ENCODE data around the gene MMP24. TPM values are rescaled to one million over a fixed set of nuclear protein-coding genes. Genes with fewer than 3 reads are reported as not detected.
"Not testable (repeated sequence)": the region's sequence is repeated elsewhere in the genome, so short reads cannot be mapped to it uniquely, and the experiment has no call there.

MMP24 gene
- total RNA-seq, 1 experiment from 2014 or later: not detected

GRCh38 chr20:35191419-35192117 is 34.9 kb upstream of the MMP24 start:
- Mint-ChIP-seq H3K27me3 (ENCODE audit: insufficient read depth, unreplicated experiment) (no peaks in the 10 kb centered on the region), H3K27ac (ENCODE audit: low read depth, unreplicated experiment) (no peak overlapping the region), H3K4me1 (ENCODE audit: insufficient read depth, unreplicated experiment) (no peaks in the 10 kb centered on the region), H3K36me3 (ENCODE audit: insufficient read depth, unreplicated experiment) (no peaks in the 10 kb centered on the region), H3K9me3 (ENCODE audit: unreplicated experiment) (peaks cover 15% of the 10 kb centered on the region), H3K4me3 (ENCODE audit: unreplicated experiment) (no peak overlapping the region)
- BruUV-seq (replicated peaks): no TSS peak
- ChIA-PET CTCF (interaction anchor here (0.7 to 1.0 kb wide), 2 partner anchors 17 to 247 kb away, joined by 4 read pairs; partner anchors contain the start of gene GDF5), POLR2A (interaction anchor here (0.7 kb wide), 1 partner anchor 1231 kb away, joined by 3 read pairs; no protein-coding TSS in a partner anchor)
- no peak for DNase-seq (ENCODE audit: unreplicated experiment)
- intact Hi-C loops (cut with micrococcal nuclease): no loop called here
- TF ChIP-seq, protein P1, sequence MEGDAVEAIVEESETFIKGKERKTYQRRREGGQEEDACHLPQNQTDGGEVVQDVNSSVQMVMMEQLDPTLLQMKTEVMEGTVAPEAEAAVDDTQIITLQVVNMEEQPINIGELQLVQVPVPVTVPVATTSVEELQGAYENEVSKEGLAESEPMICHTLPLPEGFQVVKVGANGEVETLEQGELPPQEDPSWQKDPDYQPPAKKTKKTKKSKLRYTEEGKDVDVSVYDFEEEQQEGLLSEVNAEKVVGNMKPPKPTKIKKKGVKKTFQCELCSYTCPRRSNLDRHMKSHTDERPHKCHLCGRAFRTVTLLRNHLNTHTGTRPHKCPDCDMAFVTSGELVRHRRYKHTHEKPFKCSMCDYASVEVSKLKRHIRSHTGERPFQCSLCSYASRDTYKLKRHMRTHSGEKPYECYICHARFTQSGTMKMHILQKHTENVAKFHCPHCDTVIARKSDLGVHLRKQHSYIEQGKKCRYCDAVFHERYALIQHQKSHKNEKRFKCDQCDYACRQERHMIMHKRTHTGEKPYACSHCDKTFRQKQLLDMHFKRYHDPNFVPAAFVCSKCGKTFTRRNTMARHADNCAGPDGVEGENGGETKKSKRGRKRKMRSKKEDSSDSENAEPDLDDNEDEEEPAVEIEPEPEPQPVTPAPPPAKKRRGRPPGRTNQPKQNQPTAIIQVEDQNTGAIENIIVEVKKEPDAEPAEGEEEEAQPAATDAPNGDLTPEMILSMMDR (IDR thresholded peaks at IDR 0.05; ENCODE audit: unreplicated experiment): no peak

DNA sequence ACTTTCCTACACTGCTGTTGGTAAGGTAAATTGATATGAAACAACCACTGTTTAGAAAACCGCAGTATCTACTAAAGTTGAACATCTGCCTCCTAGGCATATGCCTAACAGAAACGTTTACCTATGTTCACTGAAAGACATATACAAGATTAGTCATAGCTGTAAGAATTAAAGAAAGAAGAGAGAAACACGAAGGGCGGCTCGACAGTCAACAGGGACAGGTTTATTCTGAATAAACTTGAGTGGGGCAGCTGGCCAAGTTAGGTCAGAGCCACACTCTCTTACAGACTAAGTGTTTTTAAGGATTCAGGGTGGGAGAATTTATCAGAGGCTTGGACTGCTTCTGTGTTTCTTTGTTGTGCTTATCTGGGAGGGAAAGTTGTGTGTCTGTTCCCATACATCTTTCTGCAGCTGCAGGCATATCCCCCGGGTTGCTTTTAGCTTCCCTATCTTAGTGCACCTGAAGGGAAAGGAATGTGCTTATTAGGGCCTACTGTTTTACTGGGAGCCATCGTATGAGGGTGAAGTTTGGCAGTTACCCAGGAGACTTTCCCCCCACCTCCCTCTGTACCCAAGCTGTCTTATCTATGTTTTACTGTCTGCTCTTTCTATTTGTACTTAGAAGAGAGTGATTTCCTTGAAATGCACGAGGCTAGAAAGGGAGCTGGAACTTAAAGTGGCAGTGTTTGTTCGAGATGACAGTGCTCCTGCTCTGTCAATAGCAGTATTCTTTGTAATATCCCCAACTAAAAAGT is 34.2 kb upstream of the MMP24 start:
- no TSS peak for BruUV-seq (replicated peaks)
- DNase-seq (ENCODE audit: unreplicated experiment): no peak
- no peaks in the 10 kb centered on the region for H3K27me3 Mint-ChIP-seq (ENCODE audit: insufficient read depth, unreplicated experiment)
- H3K9me3 Mint-ChIP-seq (ENCODE audit: unreplicated experiment): peaks cover 15% of the 10 kb centered on the region
- no peaks in the 10 kb centered on the region for H3K36me3 Mint-ChIP-seq (ENCODE audit: insufficient read depth, unreplicated experiment)
- TF ChIP-seq, protein P1 (IDR thresholded peaks at IDR 0.05; ENCODE audit: unreplicated experiment): no peak
- intact Hi-C loops (cut with micrococcal nuclease): no loop called here
- no peaks in the 10 kb centered on the region for H3K4me1 Mint-ChIP-seq (ENCODE audit: insufficient read depth, unreplicated experiment)
- POLR2A ChIA-PET: interaction anchor here (0.7 to 1.0 kb wide), 2 partner anchors 45 to 1231 kb away, joined by 3 read pairs; partner anchors contain the start of gene EDEM2
- CTCF ChIA-PET: interaction anchor here (0.6 to 0.7 kb wide), 2 partner anchors 17 to 263 kb away, joined by 3 to 4 read pairs; partner anchors contain the start of gene CEP250
- no peak overlapping the region for H3K4me3 Mint-ChIP-seq (ENCODE audit: unreplicated experiment)
- no peak overlapping the region for H3K27ac Mint-ChIP-seq (ENCODE audit: low read depth, unreplicated experiment)

GRCh38 chr20:35193031-35193791 is 33.3 kb upstream of the MMP24 start:
- peaks cover 15% of the 10 kb centered on the region for H3K9me3 Mint-ChIP-seq (ENCODE audit: unreplicated experiment)
- H3K4me1 Mint-ChIP-seq (ENCODE audit: insufficient read depth, unreplicated experiment); DNase-seq (ENCODE audit: unreplicated experiment); H3K4me3 Mint-ChIP-seq (ENCODE audit: unreplicated experiment); H3K27me3 Mint-ChIP-seq (ENCODE audit: insufficient read depth, unreplicated experiment); H3K36me3 Mint-ChIP-seq (ENCODE audit: insufficient read depth, unreplicated experiment); H3K27ac Mint-ChIP-seq (ENCODE audit: low read depth, unreplicated experiment); intact Hi-C loops (cut with micrococcal nuclease); BruUV-seq (replicated peaks): not testable (repeated sequence)
- ChIA-PET POLR2A (interaction anchor here (0.7 to 2.3 kb wide), 4 partner anchors 10 to 101 kb away, joined by 3 to 5 read pairs (median 4); partner anchors contain the start of genes EDEM2 and TRPC4AP), CTCF (interaction anchor here (0.6 to 3.5 kb wide), 5 partner anchors 15 to 491 kb away, joined by 3 to 20 read pairs (median 3); partner anchors contain the start of gene CEP250)

DNA sequence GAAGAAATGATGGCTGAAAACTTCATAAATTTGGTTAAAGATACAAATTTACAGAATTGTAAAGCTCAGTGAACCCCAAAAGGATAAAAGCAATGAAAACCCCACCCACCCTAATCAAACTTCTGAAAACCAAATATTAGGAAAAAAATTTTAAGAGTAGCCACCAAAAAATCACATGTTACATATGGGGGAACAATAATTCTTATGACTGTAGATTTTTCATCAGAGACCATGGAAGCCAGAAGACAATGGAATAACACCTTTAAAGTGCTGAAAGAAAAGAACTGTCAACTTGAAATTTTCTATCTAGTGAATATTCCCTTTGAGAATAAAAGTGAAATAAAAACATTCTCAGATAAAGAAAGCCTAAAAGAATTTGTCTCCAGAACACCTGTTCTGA is 30.2 kb upstream of the MMP24 start:
- no TSS peak for BruUV-seq (replicated peaks)
- intact Hi-C loops (cut with micrococcal nuclease): no loop called here
- no peaks in the 10 kb centered on the region for H3K36me3 Mint-ChIP-seq (ENCODE audit: insufficient read depth, unreplicated experiment)
- H3K27ac Mint-ChIP-seq (ENCODE audit: low read depth, unreplicated experiment): no peak overlapping the region
- no peak for DNase-seq (ENCODE audit: unreplicated experiment)
- peaks cover 9% of the 10 kb centered on the region for H3K4me1 Mint-ChIP-seq (ENCODE audit: insufficient read depth, unreplicated experiment)
- H3K9me3 Mint-ChIP-seq (ENCODE audit: unreplicated experiment): peaks cover 15% of the 10 kb centered on the region
- ChIA-PET POLR2A (interaction anchor here (0.6 to 1.6 kb wide), 3 partner anchors 14 to 100 kb away, joined by 3 to 4 read pairs (median 3); partner anchors contain the start of gene EDEM2), CTCF (interaction anchor here (0.6 to 3.5 kb wide), 5 partner anchors 8 to 1692 kb away, joined by 3 to 20 read pairs (median 5); no protein-coding TSS in a partner anchor)
- H3K27me3 Mint-ChIP-seq (ENCODE audit: insufficient read depth, unreplicated experiment): no peaks in the 10 kb centered on the region
- TF ChIP-seq, protein P1 (IDR thresholded peaks at IDR 0.05; ENCODE audit: unreplicated experiment): no peak
- no peak overlapping the region for H3K4me3 Mint-ChIP-seq (ENCODE audit: unreplicated experiment)
